T47D (cell line): ENCODE data around the gene CBFA2T3.
A peak's percentile ranks its signal among the peaks of the same experiment; 100 is the strongest.

Experiments
- DNase-seq, 2 experiments: peaks; one replicate each; pipeline versions ENCODE4 v3.0.0 to v3.0.0-alpha.2; 2011 to 2012; ENCODE audit warnings: low read depth in 1 of 2, low spot score in 1 of 2
- JUND ChIP-seq: IDR thresholded peaks from 2 replicates; pipeline ENCODE4 v1.6.1; 2012; ENCODE audit warnings: low read depth
- in situ Hi-C: cut with HindIII; loops from 2 replicates; pipeline ENCODE4 v1.10.0; 2016; ENCODE audit warnings: low sequenced_read_pairs, low pct_unique_long_range_greater_than_20kb

Gene CBFA2T3

GRCh38 chr16:88929091-88929445 lies 47.9 kb downstream of the CBFA2T3 start:
- in situ Hi-C loops: no loop called here
- peak; percentile 88 to 94 for DNase-seq
- TF ChIP-seq JUND: no peak

- in situ Hi-C loops: no loop called here
- peak; percentile 73 to 96 for DNase-seq
- no peak; the same call in 1 of the 2 replicates for TF ChIP-seq JUND
Measured at GRCh38 chr16:88928405-88929090, 48.5 kb downstream of the CBFA2T3 start.

- DNase-seq: peak in 1 of 2 experiments; percentile 87
- TF ChIP-seq JUND: no peak
- in situ Hi-C loops: no loop called here
Measured at GRCh38 chr16:88927661-88928060, 49.3 kb downstream of the CBFA2T3 start.

- peak; percentile 97 to 98 for DNase-seq
- no peak for TF ChIP-seq JUND
- in situ Hi-C loops: no loop called here
Measured at GRCh38 chr16:88927010-88927409, 50.0 kb downstream of the CBFA2T3 start.

GRCh38 chr16:88926374-88926990 lies 50.5 kb downstream of the CBFA2T3 start:
- TF ChIP-seq JUND: no peak
- DNase-seq: peak in 1 of 2 experiments; percentile 78
- in situ Hi-C loops: no loop called here

- DNase-seq: no peak
- in situ Hi-C loops: no loop called here
- TF ChIP-seq JUND: no peak
Measured at GRCh38 chr16:88925540-88925887, 51.5 kb downstream of the CBFA2T3 start.

GRCh38 chr16:88924834-88925539 lies 52.0 kb downstream of the CBFA2T3 start:
- no peak for TF ChIP-seq JUND
- in situ Hi-C loops: no loop called here
- peak; percentile 78 to 90 for DNase-seq

- peak; percentile 89 to 92 for DNase-seq
- TF ChIP-seq JUND: no peak
- in situ Hi-C loops: no loop called here
Measured at GRCh38 chr16:88923926-88924833, 52.8 kb downstream of the CBFA2T3 start.

- in situ Hi-C loops: no loop called here
- no peak for TF ChIP-seq JUND
- no peak for DNase-seq
Measured at GRCh38 chr16:88923450-88923849, 53.6 kb downstream of the CBFA2T3 start.

GRCh38 chr16:88922826-88923410 lies 54.1 kb downstream of the CBFA2T3 start:
- in situ Hi-C loops: no loop called here
- no peak for TF ChIP-seq JUND

GRCh38 chr16:88922114-88922825 lies 54.7 kb downstream of the CBFA2T3 start:
- no peak for TF ChIP-seq JUND
- peak; percentile 91 to 96 for DNase-seq
- in situ Hi-C loops: no loop called here

More at GRCh38 chr16:88922826-88923410, 54.1 kb downstream of the CBFA2T3 start:
- no peak for DNase-seq
